Sigmoid colon (tissue), 7 donors: ENCODE measurements around the gene FBXW5. TPM values are rescaled to one million over a fixed set of nuclear protein-coding genes. Genes with fewer than 3 reads are reported as not detected.

Experiments
- DNase-seq: peaks from one replicate; pipeline ENCODE4 v3.0.0-alpha.2; 2019
- H3K27ac ChIP-seq, 4 donors: fragments of 200-600 bp; sonication (generic); one replicate each; pipeline ENCODE4 v1.5.1; 2016 to 2019; ENCODE audit warnings: mild to moderate bottlenecking in 1 of 4
- H3K27me3 ChIP-seq, 3 donors: fragments of 200-600 bp; sonication (generic); one replicate each; pipeline ENCODE4 v1.5.1; 2019; ENCODE audit warnings: mild to moderate bottlenecking in 1 of 3
- H3K36me3 ChIP-seq, 4 donors: fragments of 200-600 bp; sonication (generic); one replicate each; pipeline ENCODE4 v1.5.1; 2016 to 2019
- H3K4me1 ChIP-seq, 4 donors: fragments of 200-600 bp; sonication (generic); one replicate each; pipeline ENCODE4 v1.5.1; 2017 to 2019
- H3K4me3 ChIP-seq, 4 donors: fragments of 200-600 bp; sonication (generic); one replicate each; pipeline ENCODE4 v1.5.1; 2017 to 2019; ENCODE audit warnings: mild to moderate bottlenecking in 2 of 4, moderate library complexity in 1 of 4
- H3K9me3 ChIP-seq, 4 donors: fragments of 200-600 bp in 3 of 4; sonication (generic) in 3 of 4; one replicate each; pipeline versions ENCODE4 v1.5.1 to v1.6.1; 2013 to 2019
- EP300 ChIP-seq, 4 donors: sonication (generic); formaldehyde crosslinking; IDR thresholded peaks; one replicate each; pipeline ENCODE4 v1.6.1; 2017; ENCODE audit warnings: antibody characterized with exemption in 4 of 4
- POLR2A ChIP-seq, 2 donors: fragments of 450-650 bp; IDR thresholded peaks; one replicate each; pipeline ENCODE4 v1.6.1; 2016; ENCODE audit warnings: antibody characterized with exemption in 2 of 2, mild to moderate bottlenecking in 2 of 2, moderate library complexity in 2 of 2
- POLR2AphosphoS5 ChIP-seq, 4 donors: sonication (generic); formaldehyde crosslinking; IDR thresholded peaks; one replicate each; pipeline ENCODE4 v1.6.1; 2017; ENCODE audit warnings: antibody characterized with exemption in 4 of 4
- WGBS, 2 donors: extraction: QIAGEN DNeasy Blood & Tissue Kit; methylation state at CpG; one replicate each; pipeline ENCODE4 v1.1.7; 2013; 5-methylcytosine and 5-hydroxymethylcytosine counted together
- intact Hi-C: fragments of 100-400 bp; cut with DNase I; formaldehyde crosslinking; loops from one replicate; pipeline ENCODE4 v1.15.1; 2023
- polyA plus RNA-seq, 3 donors: library from polyadenylated mRNA; stranded (reverse); fragments of 200-250 nt; gene quantifications; one replicate each; pipeline ENCODE4 v1.2.3, GENCODE V29; 2013
- total RNA-seq, 4 donors: library from RNA; depleted of rRNA; stranded (reverse); fragments of >200 nt; gene quantifications; one replicate each; pipeline ENCODE4 v1.1.0, GENCODE V29; 2016
- TF ChIP-seq, protein P1 (sequence below), 4 experiments: fragments of 450-650 bp in 3 of 4; fragments of 200-600 bp in 1 of 4; IDR thresholded peaks; one replicate each; pipeline ENCODE4 v1.5.1; 2016 to 2019; ENCODE audit warnings: antibody characterized with exemption in 4 of 4, mild to moderate bottlenecking in 3 of 4, moderate library complexity in 2 of 4
- donor health status: healthy with polysubstance abuse.
- donor health status: Bipolar disorder and iron deficiency.
- donor health status: healthy.

Gene FBXW5
- total and polyA plus RNA-seq, 7 donors = 147 to 202 (median 170) TPM

GRCh38 chr9:136970361-136970760, 25.8 kb upstream of the FBXW5 start:
- 83 to 86% methylated on average over 11 of the region's 11 CpGs for WGBS, 2 donors
- Histone ChIP-seq H3K27me3 (peaks cover 0 to 21% (median 0%) of the 10 kb centered on the region in 3 donors), H3K9me3 (no peaks in the 10 kb centered on the region), H3K4me3 (no peak overlapping the region), H3K27ac (no peak overlapping the region), H3K36me3 (no peaks in the 10 kb centered on the region), H3K4me1 (peaks cover 0 to 5% (median 3%) of the 10 kb centered on the region in 4 donors)
- no peak for TF ChIP-seq POLR2A (IDR thresholded peaks at IDR 0.05)
- no peak for TF ChIP-seq EP300 (IDR thresholded peaks at IDR 0.05)
- TF ChIP-seq, protein P1, sequence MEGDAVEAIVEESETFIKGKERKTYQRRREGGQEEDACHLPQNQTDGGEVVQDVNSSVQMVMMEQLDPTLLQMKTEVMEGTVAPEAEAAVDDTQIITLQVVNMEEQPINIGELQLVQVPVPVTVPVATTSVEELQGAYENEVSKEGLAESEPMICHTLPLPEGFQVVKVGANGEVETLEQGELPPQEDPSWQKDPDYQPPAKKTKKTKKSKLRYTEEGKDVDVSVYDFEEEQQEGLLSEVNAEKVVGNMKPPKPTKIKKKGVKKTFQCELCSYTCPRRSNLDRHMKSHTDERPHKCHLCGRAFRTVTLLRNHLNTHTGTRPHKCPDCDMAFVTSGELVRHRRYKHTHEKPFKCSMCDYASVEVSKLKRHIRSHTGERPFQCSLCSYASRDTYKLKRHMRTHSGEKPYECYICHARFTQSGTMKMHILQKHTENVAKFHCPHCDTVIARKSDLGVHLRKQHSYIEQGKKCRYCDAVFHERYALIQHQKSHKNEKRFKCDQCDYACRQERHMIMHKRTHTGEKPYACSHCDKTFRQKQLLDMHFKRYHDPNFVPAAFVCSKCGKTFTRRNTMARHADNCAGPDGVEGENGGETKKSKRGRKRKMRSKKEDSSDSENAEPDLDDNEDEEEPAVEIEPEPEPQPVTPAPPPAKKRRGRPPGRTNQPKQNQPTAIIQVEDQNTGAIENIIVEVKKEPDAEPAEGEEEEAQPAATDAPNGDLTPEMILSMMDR (IDR thresholded peaks at IDR 0.05) = no peak
- TF ChIP-seq POLR2AphosphoS5 (IDR thresholded peaks at IDR 0.05) = no peak
- no peak for DNase-seq
- intact Hi-C loops = no loop called here

GRCh38 chr9:136969774-136970173, 25.2 kb upstream of the FBXW5 start:
- intact Hi-C loops = no loop called here
- H3K27me3 ChIP-seq = peaks cover 0 to 21% (median 0%) of the 10 kb centered on the region in 3 donors
- no peak overlapping the region for H3K4me3 ChIP-seq
- no peak overlapping the region for H3K27ac ChIP-seq
- H3K4me1 ChIP-seq = peaks cover 0 to 5% (median 3%) of the 10 kb centered on the region in 4 donors
- no peak for DNase-seq
- no peaks in the 10 kb centered on the region for H3K9me3 ChIP-seq
- TF ChIP-seq POLR2AphosphoS5 (IDR thresholded peaks at IDR 0.05) = no peak
- H3K36me3 ChIP-seq = no peaks in the 10 kb centered on the region
- 72 to 84% methylated on average over 5 of the region's 5 CpGs for WGBS, 2 donors

DNA sequence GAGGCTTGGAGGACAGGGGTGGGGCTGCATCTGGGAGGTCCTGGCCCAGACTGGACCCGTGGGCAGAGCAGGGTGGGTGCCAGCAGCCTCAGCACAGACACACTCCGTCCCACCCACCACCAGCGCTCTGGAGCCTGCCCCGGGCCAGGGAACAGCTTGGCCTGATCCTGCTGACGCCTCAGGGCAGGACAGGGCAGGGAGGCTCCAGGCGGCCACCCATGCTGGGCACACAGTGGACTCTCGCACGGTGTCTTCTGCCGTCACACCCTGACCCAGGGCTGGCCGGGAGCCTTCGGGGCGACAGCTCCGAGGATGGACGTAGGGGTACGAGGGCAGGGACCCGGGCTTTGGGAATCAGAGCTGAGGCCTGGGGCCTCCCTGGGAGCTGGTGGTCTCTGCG, 24.6 kb upstream of the FBXW5 start:
- Histone ChIP-seq H3K36me3 (no peaks in the 10 kb centered on the region), H3K27ac (no peak overlapping the region), H3K27me3 (peaks cover 0 to 21% (median 0%) of the 10 kb centered on the region in 3 donors), H3K4me3 (no peak overlapping the region), H3K9me3 (no peaks in the 10 kb centered on the region), H3K4me1 (peaks cover 0 to 5% (median 3%) of the 10 kb centered on the region in 4 donors)
- 84 to 90% methylated on average over 17 of the region's 17 CpGs for WGBS, 2 donors
- no peak for DNase-seq
- TF ChIP-seq, protein P1 (IDR thresholded peaks at IDR 0.05) = no peak
- TF ChIP-seq POLR2AphosphoS5 (IDR thresholded peaks at IDR 0.05) (no peak), POLR2A (IDR thresholded peaks at IDR 0.05) (no peak), EP300 (IDR thresholded peaks at IDR 0.05) (no peak)
- intact Hi-C loops = no loop called here

DNA sequence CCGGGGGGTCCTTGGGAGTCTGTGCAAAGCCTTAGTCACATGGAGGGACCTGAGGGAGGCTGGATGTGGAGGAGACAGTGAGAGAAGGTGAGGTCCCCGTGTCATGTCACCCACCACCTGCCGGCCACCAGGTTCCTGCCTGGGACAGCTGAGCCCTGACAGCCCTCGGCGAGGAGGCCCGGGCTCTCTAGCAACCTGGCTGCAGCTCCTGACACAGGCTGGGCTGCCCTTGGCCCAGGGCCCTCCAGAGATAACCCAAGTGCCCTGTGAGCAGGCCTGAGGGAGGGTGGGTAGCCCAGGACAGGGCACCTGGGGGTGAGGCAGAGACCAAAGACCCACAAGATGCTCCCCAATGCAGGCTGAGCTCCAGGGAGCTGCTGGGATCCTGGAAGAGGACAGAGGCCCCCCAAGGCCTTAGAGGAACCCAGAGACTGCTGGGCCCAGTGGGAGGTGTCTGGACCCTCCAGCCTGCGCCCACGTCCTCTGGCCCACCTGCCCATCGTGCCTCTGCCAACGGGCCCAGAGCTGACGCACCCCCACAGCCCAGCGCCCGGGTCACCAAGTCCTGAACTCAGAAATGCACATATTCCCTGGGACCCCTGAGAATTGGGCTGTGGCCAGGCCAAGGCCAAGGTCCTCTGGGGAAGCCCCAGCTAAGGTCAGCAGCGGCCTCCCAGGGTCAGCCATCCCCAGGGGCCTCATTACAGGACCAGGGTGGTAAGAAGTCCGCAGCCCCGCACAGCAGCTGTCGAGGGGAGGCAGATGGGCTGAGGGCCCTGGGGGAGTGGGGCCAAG, 24.0 kb upstream of the FBXW5 start:
- intact Hi-C loops = no loop called here
- 83 to 85% methylated on average over 17 of the region's 17 CpGs for WGBS, 2 donors
- H3K36me3 ChIP-seq = no peaks in the 10 kb centered on the region
- H3K27ac ChIP-seq = no peak overlapping the region
- TF ChIP-seq, protein P1 (IDR thresholded peaks at IDR 0.05) = no peak
- TF ChIP-seq POLR2AphosphoS5 (IDR thresholded peaks at IDR 0.05) (no peak), EP300 (IDR thresholded peaks at IDR 0.05) (no peak), POLR2A (IDR thresholded peaks at IDR 0.05) (no peak)
- DNase-seq = no peak
- H3K4me3 ChIP-seq = no peak overlapping the region
- peaks cover 0 to 5% (median 3%) of the 10 kb centered on the region in 4 donors for H3K4me1 ChIP-seq
- no peaks in the 10 kb centered on the region for H3K9me3 ChIP-seq
- peaks cover 0 to 21% (median 0%) of the 10 kb centered on the region in 3 donors for H3K27me3 ChIP-seq

DNA sequence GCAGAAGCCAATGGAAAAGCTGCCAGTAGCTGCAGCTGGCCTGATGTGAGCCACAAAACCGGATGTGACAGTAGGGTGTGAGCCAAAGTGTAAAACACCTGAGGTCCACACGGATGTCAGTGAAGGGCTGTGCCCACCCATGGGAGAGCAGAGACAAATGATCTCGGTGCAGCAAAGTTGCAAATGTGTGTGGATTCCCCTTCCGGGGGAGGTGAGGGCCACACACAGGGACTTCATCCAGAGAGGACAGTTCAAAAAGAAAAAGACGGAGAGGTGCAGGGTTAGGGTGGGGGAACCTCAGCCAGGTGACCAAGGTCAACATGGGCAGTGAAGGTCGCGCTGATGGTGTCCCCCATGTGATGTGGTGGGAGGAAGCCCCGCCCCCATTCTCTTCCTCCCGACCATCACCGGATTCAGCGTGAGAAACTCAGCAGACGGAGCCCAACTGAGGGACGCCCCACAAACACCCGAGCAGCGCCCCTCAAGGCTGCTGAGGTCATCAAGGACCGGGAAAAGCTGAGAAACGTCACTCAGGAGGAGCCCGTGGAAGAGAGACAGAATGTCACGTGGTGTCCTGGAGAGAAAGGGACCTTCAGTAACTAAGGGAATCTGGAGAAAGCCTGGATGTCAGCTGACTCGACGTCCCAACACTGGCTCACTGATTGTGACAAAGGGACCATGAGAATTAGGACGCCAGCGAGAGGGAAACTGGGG, 21.4 kb upstream of the FBXW5 start:
- no peak for DNase-seq
- Histone ChIP-seq H3K27me3 (peaks cover 0 to 21% (median 0%) of the 10 kb centered on the region in 3 donors), H3K27ac (no peak overlapping the region), H3K9me3 (no peaks in the 10 kb centered on the region), H3K4me1 (peaks cover 0 to 5% (median 3%) of the 10 kb centered on the region in 4 donors), H3K4me3 (no peak overlapping the region), H3K36me3 (no peaks in the 10 kb centered on the region)
- TF ChIP-seq, protein P1 (IDR thresholded peaks at IDR 0.05) = no peak
- TF ChIP-seq POLR2AphosphoS5 (IDR thresholded peaks at IDR 0.05) (no peak), EP300 (IDR thresholded peaks at IDR 0.05) (no peak), POLR2A (IDR thresholded peaks at IDR 0.05) (no peak)
- intact Hi-C loops = no loop called here
- WGBS, 2 donors = 34 to 63% methylated on average over 23 of the region's 23 CpGs
